M059J (cell line): Measurements from ENCODE around the gene ACBD6. TPM values are rescaled to one million over a fixed set of nuclear protein-coding genes. Genes with fewer than 3 reads are reported as not detected.

Source experiments
- DNase-seq: peaks from one replicate; pipeline ENCODE4 v3.0.0-alpha.2; 2012; ENCODE audit warnings: low read depth
- total RNA-seq: library from RNA; depleted of rRNA; stranded (reverse); fragments of >200 nt; shearing (Covaris generic); gene quantifications from 2 replicates; pipeline ENCODE4 v1.2.3, GENCODE V29; 2014

Gene ACBD6
- total RNA-seq, 1 experiment from 2014 or later: 76.2 TPM

DNA sequence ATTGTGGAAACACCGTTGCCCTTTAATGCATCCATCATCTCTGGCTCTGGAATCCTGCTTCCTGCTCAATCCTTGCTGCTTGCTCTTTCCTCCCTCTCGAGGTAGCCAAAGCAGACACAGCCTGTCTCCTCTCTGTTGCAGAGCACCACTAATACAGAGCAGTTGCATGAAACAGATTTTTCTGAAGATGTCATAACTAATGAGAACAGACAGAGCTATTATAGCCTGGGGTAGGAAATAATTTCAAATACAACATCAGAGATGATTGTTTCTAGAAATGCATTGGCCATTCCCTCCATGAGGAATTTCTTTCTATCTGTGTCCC, 23.3 kb upstream of the ACBD6 start:
- DNase-seq: no peak

- DNase-seq: no peak
These were observed 22.7 kb upstream of the ACBD6 start for GRCh38 chr1:180524915-180525714.

DNA sequence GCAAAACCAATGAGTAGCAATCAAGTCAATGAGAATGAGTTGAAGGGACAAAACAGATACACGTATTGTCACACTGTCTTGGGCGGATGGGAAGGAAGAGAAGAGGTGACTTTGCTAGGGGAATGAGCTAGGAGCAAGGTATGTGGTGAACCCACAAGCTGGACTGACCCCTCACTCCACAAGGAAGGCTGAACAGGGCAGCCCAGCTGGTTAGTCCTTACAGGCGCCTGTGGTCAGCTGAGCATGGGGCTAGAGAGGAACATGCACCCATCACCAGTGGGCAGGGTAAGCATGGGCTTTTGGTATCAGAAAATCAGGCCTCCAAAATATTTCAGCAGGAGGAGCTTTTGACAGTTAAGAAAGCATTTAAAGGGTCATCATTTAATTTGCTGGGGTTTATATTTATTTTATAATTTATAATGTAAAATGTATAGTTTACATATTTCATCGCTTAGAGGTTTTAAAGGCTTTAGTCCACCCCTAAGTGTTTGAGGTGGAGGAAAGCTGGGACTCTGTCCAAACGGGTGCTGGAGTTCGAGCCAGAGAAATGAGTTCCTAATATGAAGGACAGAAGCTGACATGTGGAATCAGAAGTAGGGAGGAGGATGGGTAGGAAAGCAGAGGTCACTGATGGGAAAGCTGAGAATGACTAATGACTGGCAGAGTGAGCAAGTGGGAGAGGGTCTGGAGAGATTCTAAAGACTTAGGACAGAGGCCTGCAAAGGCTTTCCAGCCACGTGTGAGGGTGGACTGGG, 22.0 kb upstream of the ACBD6 start:
- no peak for DNase-seq

- no peak for DNase-seq
These were observed 19.8 kb upstream of the ACBD6 start for GRCh38 chr1:180522213-180522515.

GRCh38 chr1:180521474-180522212, 19.3 kb upstream of the ACBD6 start:
- no peak for DNase-seq

DNA sequence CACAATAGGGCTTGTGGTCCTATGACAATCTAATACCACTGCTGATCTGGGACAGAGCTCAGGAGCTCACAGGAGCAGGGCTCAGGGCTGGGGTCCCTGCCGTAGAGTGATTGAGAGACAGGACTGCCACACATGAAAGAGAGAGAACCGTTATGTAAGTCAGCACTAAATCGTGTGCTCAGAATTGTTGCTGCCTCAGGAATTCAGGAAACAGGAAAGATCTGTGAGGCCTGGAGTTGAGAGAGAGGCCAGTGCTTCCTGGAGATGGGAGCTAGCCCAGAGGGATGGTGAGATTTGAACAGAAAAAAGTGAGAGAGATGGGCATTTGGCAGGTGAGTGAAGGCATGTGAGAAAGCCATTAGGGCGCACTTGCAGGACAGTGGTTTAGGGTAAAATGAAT, 17.5 kb upstream of the ACBD6 start:
- DNase-seq: no peak

- peak; percentile 77 for DNase-seq
These were observed 13.5 kb upstream of the ACBD6 start for GRCh38 chr1:180515857-180516388.

DNA sequence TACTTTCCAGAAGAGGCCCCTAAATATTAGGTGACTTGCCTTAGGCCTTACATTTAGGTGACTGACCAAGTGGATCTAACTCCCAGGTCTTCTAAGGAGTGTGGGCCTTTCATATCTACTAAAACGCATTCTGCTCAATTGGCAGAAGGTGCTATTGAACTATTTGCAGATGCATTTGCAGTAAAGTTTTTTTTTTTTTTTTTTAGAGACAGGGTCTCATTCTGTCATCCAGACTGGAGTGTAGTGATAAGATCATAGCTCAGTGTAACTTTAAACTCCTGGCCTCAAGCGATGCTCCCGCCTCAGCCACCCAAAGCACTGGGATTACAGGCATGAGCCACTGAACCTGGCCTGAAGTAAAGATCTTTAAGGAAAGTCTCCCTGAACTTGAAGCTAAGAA, 13.0 kb upstream of the ACBD6 start:
- DNase-seq: no peak

DNA sequence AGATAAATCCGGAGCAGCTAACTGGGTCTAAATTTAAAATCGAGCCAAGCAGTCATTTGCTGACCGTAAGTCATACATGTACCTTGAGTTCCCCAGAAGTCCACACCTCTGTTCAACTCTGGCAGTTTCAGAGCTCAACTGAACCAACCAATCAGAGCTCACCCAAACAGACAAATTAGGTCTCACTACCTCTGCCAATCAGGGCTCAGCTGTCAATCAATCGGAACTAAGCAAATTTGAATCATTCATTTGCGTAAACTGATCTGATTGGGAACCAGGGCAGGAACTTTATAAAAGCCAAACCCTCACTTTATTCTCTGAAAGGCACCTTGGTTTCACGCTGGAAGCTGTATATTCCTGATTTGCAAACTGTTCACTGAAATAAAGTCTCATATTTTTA, 11.2 kb upstream of the ACBD6 start:
- no peak for DNase-seq

GRCh38 chr1:180510882-180511281, 8.5 kb upstream of the ACBD6 start:
- DNase-seq: no peak

GRCh38 chr1:180508725-180509097, 6.3 kb upstream of the ACBD6 start:
- no peak for DNase-seq

DNA sequence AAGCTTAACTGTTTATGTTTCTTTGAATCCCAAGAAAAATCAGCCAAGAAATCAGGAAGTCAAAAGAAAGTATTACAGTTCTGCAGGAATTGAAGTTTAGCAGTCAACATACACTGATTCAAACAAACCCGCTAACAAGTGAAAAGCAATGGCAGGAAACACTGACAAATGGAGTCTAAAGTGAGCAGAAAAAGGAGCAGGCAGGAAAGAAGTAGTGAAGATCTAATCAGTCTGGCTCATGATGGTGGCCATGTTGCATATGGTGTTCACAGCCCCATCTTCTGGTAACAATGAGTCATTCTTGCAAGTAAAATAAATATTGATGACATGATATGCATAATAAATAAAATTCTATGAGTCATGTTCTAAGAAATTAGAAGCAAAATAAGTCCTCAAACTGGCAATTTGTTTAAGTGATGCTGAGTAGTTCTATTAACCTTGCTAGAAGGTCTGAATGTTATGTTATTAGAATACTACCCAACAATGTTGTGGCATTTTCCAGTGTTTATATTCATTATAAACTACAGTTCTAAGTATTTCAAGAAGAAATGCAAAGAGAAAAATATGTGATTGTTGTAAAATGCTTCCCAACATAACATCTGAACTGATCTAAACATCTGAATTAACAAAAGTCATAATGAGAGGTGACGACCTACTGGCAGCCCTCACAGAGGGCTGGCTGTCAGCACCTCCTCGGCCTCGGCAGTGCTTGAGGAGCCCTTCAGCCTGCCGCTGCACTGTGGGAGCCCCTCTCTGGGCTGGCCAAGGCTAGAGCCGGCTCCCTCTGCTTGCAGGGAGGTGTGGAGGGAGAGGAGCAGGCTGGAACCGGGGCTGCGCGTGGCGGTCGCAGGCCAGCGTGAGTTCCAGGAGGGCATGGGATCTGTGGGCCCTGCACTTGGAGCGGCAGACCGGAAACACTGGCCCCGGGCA, 5.7 kb upstream of the ACBD6 start:
- peak; percentile 62 for DNase-seq

- DNase-seq: no peak
These were observed 3.5 kb upstream of the ACBD6 start for GRCh38 chr1:180505732-180506335.

- no peak for DNase-seq
These were observed 1.8 kb upstream of the ACBD6 start for GRCh38 chr1:180504186-180504585.

- no peak for DNase-seq
These were observed 994 bp upstream of the ACBD6 start for GRCh38 chr1:180503280-180503862.

DNA sequence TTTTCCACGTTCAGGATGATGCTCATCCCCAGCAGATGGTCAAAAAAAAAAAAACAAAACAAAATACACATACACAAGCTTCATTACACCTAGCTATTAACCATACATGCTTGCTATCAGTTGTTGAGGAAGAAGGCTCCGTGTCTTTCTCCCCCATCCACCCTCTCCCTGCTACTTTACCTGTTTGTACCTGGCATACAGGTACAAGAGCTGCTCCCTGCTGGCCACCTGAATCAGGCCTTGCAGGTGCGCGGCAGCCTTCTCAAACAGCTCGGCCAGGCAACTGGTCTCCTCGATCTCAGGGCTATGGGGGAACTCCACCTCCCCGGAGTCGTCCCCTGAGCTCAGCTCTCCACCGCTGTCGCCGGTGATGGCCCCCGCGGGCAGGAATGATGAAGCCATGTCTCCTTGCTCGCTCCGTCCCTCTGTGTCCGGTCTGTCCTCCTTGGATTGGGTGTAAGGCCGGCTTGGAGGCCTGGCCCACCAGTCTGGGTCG, 464 bp downstream of the ACBD6 start:
- peak; percentile 79 for DNase-seq

DNA sequence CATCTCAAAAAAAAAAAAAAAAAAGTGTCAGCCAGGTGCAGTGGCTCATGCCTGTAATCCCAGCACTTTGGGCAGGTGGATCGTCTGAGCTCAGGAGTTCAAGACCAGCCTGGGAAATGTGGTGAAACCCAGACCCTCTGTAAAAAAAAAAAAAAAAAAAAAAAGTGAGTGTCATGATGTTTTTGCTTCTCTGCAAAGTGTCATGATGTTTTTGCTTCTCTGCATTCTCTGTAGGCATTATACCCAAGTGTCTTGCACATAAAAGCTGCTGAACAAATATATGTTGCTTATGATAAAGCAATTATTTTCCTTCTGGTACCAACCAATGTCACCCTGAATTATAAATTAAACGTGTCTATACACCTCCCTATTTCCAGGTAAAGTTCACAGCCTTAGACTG, 1.7 kb downstream of the ACBD6 start:
- DNase-seq: no peak

- no peak for DNase-seq
These were observed 3.8 kb downstream of the ACBD6 start for GRCh38 chr1:180498594-180498993.

DNA sequence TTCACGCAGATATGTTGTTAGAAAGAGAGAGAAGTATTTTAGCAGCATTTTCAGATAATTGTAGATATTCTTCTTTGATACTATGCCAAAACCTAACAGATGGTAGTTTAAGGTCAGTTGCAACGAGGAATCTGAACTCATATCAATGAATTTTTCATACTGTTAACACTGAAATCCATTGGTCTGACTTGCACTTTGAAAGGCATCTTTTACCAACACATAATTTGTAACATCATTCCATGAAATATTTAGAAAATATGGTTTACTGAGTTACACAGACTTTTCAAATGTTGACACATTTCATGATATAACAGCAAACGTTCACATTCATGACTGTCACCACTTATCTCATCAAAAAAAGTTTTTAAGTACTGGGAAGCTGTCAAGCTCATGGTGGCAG, 4.6 kb downstream of the ACBD6 start:
- no peak for DNase-seq

DNA sequence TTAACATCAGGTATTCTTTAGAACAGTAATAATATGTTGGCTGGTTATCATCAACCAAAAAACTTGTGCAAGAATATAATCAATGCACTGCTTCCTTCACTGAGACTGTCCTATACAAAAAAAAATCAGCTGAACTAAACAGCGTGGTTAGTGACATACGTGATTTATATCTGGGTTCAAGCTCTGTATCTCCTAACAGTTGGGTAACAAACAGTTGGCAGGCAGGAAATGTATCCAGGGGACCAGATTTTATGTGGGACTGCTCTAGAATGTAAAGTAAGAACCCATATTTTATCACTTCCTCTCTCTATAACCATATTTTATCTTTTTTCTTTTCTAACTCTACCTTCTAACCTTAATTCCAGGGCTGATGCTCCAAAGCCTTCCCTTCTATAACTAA, 8.0 kb downstream of the ACBD6 start:
- DNase-seq: no peak

- no peak for DNase-seq
These were observed 12.4 kb downstream of the ACBD6 start for GRCh38 chr1:180489976-180490375.
